ENCODE results near the gene DNAJC5G.
"Not testable (repeated sequence)": the region's sequence is repeated elsewhere in the genome, so short reads cannot be mapped to it uniquely, and the experiment has no call there.

The DNAJC5G gene

GRCh38 chr2:27255187-27255586, 20.0 kb upstream of the DNAJC5G start:
- DNase-seq = no peak

DNA sequence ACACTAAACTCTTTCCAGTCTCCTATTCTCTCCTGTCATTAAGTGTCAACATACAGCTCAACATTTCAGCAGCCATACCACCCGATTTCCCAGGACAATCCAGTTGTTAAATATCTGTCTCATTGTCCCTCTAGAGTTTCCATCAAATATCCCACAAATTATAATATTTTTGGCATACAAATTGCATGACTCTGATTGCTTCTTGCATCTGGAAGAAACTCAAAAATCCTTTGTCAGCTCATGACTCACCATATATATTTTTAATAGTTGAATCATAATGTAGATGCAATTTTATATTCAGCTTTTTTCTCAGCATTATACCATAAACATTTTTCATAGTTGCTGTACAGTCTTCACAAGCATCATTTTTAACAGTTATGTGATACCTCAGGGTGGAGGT, 19.6 kb upstream of the DNAJC5G start:
- no peak for DNase-seq

GRCh38 chr2:27256855-27257454, 18.3 kb upstream of the DNAJC5G start:
- DNase-seq = no peak

DNA sequence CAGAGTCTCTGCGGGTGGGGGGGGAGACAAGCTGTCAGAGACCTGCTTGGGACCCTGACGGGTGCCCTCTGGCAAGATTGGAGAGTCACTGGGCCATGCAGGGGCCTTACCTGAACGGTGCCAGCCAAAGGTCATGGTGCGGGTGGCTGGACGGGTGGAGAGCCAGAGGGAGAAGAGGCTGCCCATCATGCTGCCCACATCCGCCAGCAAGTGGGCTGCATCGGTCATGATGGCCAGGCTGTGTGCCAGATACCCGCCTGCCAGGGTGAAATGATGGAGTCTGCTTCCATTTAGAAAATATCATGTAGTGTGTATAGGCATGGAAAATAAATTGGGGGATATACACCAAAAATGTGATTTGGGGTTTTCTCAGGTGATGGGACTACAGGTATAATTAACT, 17.2 kb upstream of the DNAJC5G start:
- DNase-seq = no peak

GRCh38 chr2:27261241-27261925, 13.8 kb upstream of the DNAJC5G start:
- DNase-seq = no peak

DNA sequence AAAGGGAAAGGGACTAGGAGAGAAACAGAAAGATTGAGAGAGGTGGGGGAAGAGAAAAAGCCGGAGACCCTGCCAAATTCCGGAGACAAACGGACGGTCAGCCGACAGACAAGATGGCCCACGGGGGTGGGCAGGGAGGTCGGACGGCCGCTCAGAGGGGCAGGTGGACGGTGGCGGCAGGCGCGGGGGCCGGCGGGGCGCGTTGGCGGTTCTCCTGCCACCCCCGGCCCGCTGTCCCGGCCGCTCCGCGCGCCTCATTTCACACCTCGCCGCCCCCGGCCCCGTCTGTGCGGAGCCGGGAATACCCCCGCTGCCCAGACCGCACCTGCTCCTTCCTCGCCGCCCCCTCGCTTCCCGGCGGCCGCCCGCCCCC, 13.3 kb upstream of the DNAJC5G start:
- DNase-seq = no peak

DNA sequence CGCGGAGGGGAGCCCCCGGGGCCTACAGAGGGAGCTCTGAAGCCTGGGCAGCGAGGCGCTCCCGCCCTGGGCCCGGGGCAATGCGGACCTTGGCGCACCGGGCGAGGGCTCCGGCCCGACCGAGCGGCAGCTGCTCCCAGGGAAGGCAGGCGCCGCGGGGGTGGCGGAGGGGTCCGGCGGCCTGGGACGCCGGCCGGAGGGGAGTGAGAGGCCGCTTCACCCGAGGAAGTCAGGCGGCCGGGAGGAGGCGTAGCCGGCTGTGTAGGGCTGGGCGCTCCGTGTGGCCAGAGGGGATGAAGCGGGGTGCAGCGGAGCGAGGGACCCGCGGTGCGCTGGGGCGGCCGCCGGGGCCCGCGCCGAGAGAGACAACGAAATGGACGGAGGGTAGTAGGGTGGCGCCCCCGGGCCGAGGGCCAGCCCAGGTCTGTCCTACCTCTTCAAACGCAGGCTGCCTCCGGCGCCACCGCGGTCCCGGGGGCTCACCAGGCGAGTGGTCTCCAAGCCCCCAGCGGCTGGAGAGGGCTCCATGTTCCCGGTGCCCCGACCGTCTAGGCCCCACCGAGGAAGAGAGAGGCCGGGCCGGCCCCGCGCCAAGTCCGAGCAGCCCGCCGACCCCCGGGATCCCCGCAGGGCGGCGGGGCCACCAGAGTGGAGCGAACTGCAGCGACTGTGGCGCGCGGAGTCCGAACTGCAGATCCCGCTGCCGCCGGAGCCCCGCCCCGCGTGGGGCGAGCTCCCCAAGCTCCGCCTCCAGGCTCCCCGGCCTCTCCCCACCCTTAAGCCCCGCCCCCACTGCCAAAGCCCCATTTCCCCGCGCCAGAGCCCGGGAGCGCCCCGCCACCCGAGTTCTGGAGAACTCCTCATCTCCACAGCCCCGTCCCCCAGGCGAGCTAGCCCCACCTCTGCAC, 12.6 kb upstream of the DNAJC5G start, which contains the start of gene SLC30A3:
Gene SLC30A3, minus strand, starts transcription at position 669 of the 908 bp plus-strand sequence. Its CDS starts 141 bp downstream, at position 528.
- peak; percentile 74 to 90 (median 83) for DNase-seq

DNA sequence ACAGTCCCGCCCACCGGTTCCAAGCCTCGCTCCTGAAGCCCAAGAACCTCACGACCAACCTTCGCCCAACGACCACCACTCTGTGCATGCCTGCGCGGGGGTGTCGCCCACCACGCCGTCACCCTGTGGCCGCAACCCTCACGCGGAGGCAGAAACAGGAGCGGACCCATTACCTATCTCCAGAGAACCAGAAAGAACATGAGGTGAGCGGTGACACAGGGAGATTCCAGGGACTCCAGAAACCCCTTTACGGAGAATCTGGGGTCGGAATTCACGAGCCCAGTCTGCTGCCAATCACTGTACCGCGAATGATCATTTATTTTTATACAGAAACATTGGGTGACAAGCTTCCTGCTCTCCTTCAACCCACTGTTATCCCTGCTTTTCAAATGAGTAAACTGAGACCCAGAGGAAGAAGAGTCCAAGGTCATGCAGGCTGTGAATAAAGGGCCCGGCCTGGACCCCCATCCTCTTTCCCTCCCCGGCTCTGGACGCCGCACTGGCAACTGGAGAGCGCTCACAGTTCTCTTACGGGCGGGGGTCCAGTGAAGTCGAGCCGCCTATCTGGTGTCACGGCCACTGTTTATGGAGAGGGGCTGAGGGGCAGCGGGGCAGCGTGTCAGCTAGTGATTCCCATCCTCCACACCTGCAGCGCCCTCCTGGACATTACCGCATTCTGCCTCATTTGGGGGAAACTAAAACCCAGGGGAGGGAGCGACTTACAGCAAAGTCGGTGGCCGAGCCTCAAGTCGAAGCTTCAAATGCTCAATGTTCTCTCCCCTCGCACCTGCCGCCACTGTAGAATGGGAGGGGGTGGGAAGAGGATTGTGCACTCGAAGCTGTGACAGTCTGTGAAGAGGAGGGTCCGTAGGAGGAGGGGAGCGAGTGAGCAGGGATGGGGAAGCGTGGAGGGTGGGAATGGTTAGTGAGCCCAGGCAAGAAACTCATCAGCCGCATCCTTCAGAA, 11.7 kb upstream of the DNAJC5G start:
- no peak for DNase-seq

- no peak for DNase-seq
Measured at GRCh38 chr2:27264253-27264752, 10.9 kb upstream of the DNAJC5G start.

- DNase-seq = peak; percentile 65 to 88 (median 74)
Measured at GRCh38 chr2:27264753-27265535, 10.3 kb upstream of the DNAJC5G start.

GRCh38 chr2:27265536-27265870, 9.7 kb upstream of the DNAJC5G start:
- no peak for DNase-seq

- DNase-seq = not testable (repeated sequence)
Measured at GRCh38 chr2:27268296-27268695, 6.9 kb upstream of the DNAJC5G start.

DNA sequence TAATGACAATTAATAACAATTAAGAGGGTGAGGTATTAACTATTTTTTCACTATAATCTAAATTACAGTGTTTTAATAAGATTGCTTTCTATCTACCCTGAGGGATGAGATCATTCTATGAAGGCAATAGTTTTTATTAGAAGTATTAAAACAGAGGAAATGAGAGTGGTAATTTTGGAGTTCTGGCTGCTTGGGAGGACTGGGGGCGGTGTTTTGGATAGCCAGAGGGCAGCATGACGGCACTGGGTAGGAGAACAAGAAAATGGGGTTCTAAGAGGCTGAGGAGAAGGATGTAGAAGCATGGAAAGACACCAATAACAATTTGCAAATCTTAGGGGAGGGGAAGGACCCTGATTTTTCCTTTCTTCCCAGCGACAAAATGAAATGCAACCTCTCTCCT, 5.1 kb upstream of the DNAJC5G start:
- DNase-seq = peak in 3 of 4 experiments; percentile 41 to 57 (median 42)

DNA sequence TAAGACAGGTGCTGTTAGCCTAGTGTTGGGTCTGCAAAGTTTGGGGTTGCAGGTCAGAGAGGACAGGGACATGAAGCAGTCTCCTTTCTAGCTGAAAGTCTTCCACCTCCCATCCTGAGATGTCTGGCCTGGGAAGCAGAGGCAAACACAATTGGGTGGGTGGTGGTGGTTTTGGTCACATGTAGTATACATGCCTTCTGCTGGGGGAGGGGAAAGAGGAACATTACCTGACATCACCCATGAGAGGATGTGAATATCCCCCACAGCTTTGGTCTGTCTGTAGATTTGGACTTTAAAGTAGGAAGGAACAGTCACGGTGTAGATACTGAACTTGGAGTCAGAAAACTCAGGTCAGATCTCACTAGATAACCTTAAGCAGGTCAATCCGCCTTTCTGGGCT, 4.6 kb upstream of the DNAJC5G start:
- peak; percentile 73 to 83 (median 81) for DNase-seq

DNA sequence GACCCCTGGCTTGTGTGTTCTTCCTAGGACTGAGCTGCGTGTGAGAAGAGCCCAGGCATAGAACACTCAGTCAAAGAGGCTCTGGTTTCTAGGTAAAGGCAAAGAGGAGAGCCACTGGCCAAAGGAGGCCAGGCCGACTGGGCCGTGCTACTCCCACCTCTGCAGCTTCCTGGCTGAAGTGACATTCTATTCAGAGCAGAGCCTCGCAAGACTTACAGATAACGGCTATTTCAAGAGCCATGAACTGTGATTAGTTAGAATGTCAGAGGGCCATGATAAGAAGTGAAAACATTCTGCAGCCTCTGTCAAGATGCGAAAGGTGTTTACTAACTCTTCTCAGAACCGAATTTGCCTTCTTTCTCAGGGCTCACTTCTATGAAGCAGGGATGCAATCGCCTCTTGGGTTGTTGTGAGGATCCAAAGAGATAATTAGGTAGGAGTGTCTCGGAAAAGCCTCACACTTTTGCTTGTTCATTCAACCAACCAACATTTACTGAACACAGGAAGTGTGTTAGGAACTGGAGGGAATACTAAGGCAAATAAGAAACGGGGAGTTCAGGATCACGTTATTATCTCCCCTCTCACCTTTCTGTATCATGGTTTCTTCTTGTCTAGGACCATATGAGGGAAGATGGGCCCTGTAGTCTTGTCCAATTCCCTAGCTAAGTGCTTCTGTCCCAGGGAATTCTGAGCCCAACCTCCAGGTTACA, 3.4 kb upstream of the DNAJC5G start:
- DNase-seq = no peak

DNA sequence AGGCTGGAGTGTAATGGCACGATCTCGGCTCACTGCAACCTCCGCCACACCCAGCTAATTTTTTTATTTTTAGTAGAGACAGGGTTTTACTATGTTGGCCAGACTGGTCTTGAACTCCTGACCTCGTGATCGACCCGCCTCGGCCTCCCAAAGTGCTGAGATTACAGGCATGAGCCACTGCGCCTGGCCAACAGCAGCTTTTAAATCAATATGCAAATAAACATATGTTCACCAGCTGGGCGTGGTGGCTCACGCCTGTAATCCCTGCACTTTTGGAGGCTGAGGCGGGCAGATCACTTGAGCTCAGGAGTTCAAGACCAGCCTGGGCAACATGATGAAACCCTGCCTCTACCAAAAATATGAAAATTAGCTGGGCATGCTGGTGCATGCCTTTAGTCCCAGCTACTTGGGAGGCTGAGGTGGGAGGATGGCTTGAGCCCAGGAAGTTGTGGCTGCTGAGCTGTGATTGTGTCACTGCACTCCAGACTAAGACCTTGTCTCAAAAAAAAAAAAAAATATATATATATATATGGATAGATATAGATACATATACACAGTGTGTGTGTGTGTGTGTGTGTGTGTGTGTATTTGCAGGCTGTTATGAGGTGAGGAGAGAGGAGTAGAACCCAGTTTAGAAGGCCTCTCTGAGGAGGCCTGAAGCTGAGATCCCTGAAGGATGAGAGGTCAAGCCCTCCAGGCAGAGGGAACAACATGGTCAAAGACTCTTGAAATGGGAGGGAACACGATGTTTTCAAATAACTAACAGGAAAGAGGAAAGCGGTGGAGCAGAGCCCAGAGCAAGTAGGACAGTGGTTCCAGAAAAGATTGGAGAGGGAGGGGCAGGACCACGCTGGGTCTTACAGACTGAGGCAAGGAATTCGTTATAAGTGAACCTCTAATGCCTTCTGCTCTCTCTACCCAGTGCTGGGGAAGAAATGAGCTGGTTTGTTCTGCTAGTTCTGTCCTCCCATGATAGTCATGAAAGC, 2.4 kb upstream of the DNAJC5G start:
- peak in 3 of 4 experiments; percentile 31 to 54 (median 36) for DNase-seq

DNA sequence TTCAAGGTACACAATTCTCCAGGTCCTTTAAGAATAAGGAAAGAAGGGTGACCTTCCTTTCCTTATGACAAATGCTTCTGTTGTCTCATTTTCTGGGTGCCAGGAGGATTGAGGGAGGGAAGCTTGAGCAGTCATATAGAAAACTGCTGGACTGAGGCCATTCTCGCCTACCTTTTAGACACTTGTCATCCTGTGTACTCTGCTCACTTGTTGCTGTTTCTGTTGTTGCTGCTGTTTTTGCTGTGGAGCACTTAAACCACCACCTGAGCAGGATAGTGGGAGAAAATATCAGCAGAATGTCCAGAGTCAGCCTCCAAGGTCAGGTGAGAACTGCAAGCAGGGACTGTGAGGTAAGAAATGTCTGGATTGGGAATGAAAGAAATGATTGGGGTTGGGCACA, 2.8 kb downstream of the DNAJC5G start:
- DNase-seq = no peak

DNA sequence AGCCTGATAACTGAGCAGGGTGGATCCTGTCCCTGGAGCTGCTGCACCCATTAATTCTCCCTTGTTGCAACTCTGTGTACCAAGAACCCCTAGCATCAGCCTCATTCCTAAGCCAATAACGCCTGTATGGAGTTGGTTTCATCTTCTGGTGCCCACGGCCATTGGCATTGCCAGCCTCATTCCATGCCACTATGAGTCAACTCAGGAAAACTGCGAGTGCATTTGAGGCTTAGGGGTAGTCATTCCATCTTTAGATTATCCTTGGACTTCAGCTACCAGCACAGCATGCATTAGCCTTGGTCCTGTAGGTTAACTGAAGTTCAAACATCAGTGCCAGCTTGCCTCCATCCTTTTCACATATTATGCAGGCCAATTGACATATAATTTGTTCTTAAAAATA, 5.6 kb downstream of the DNAJC5G start:
- DNase-seq = no peak

DNA sequence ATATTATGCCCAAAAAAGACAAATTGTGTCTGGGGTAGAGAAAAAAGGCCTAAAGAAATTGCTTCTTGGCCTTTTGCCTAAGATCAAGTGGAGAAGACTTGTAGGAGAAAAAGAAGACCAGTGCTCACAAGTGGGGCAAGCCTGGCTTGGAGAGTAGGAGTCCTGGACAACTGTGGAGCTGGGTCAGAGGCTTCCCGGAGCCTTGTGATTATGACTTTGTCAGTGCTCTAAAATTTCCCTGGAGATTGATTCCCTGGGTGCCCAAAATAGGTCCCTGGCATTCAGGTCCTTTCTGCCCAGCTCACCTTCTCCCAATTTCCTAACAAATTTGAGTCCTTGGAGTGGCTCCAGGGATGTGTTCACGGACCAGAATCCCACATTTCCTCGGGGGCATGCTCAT, 6.2 kb downstream of the DNAJC5G start:
- DNase-seq = peak in 1 of 4 experiments; percentile 30
